ENCODE results near the gene MYL3.

GRCh38 chr3:46901591-46902187, 38.4 kb upstream of the MYL3 start:
- TF ChIP-seq CTCF (IDR thresholded peaks at IDR 0.05) (no peak), TAF1 (IDR thresholded peaks at IDR 0.05; ENCODE audit: borderline replicate concordance, low read depth, low read length) (no peak), ELF1 (IDR thresholded peaks at IDR 0.05) (no peak), SMC3 (IDR thresholded peaks at IDR 0.05; ENCODE audit: low read depth, low read length) (no peak), RFX5 (IDR thresholded peaks at IDR 0.05; ENCODE audit: low read length) (no peak), POLR2AphosphoS5 (IDR thresholded peaks at IDR 0.05; ENCODE audit: low read depth, low read length) (no peak), YY1 (IDR thresholded peaks at IDR 0.05; ENCODE audit: low read depth) (no peak), RXRA (IDR thresholded peaks at IDR 0.05; ENCODE audit: borderline replicate concordance, low read depth) (no peak)

All from SK-N-SH (cell line).